Effector memory CD8-positive, alpha-beta T cell (primary cell): ENCODE measurements around the gene MAPK1IP1L.

ENCODE experiments used
- ATAC-seq: fragments of 150-1000 bp; cut with Tn5 transposase; replicated peaks from 2 replicates; pipeline ENCODE4 v1.10.0; 2021; ENCODE audit warnings: mild to moderate bottlenecking, moderate library complexity
- DNase-seq, 3 experiments: peaks; one replicate each; pipeline ENCODE4 v3.0.0; 2021
- H3K27ac Mint-ChIP-seq, 2 donors: one replicate each; pipeline ENCODE4 v1.8.0; 2022; ENCODE audit warnings: mild to moderate bottlenecking in 2 of 2, mixed read lengths in 2 of 2, moderate library complexity in 2 of 2
- H3K27me3 Mint-ChIP-seq, 2 donors: one replicate each; pipeline ENCODE4 v1.8.0; 2022; ENCODE audit warnings: mixed read lengths in 2 of 2
- H3K36me3 Mint-ChIP-seq: one replicate; pipeline ENCODE4 v1.8.0; 2022; ENCODE audit warnings: mild to moderate bottlenecking, moderate library complexity, mixed read lengths; ENCODE audit not compliant: insufficient read depth
- H3K4me1 Mint-ChIP-seq, 2 donors: one replicate each; pipeline ENCODE4 v1.8.0; 2022; ENCODE audit warnings: low read depth in 2 of 2, mixed read lengths in 2 of 2
- H3K4me3 Mint-ChIP-seq, 2 donors: one replicate each; pipeline ENCODE4 v1.8.0; 2022; ENCODE audit warnings: mild to moderate bottlenecking in 2 of 2, mixed read lengths in 2 of 2, moderate library complexity in 2 of 2
- H3K9me3 Mint-ChIP-seq, 2 donors: one replicate each; pipeline ENCODE4 v1.8.0; 2022; ENCODE audit warnings: mixed read lengths in 2 of 2

Gene MAPK1IP1L

DNA sequence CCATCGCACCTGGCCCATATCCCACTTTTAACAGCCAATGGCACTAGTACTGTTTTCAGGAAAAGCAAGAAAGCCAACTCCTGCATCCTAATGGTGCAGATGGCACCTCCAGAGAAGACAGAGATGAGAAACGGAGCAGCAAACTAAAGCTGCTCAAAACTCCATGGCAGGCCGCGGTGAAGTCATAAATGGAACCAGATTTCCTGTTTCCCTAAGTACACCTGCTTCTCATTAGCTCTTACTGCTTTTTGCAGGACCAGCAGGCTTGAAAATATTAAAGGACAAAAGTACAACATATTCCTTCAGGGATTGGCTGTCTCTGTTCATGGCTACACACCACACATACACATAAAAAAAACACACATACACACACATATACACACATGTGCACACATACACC, 40.9 kb downstream of the MAPK1IP1L start:
- peaks cover 3% of the 10 kb centered on the region for H3K36me3 Mint-ChIP-seq
- no peak overlapping the region for H3K4me3 Mint-ChIP-seq
- no peaks in the 10 kb centered on the region for H3K27me3 Mint-ChIP-seq
- peaks cover 7 to 14% of the 10 kb centered on the region in 2 donors for H3K4me1 Mint-ChIP-seq
- H3K9me3 Mint-ChIP-seq: no peaks in the 10 kb centered on the region
- no peak overlapping the region for H3K27ac Mint-ChIP-seq
- no peak for ATAC-seq
- no peak for DNase-seq

DNA sequence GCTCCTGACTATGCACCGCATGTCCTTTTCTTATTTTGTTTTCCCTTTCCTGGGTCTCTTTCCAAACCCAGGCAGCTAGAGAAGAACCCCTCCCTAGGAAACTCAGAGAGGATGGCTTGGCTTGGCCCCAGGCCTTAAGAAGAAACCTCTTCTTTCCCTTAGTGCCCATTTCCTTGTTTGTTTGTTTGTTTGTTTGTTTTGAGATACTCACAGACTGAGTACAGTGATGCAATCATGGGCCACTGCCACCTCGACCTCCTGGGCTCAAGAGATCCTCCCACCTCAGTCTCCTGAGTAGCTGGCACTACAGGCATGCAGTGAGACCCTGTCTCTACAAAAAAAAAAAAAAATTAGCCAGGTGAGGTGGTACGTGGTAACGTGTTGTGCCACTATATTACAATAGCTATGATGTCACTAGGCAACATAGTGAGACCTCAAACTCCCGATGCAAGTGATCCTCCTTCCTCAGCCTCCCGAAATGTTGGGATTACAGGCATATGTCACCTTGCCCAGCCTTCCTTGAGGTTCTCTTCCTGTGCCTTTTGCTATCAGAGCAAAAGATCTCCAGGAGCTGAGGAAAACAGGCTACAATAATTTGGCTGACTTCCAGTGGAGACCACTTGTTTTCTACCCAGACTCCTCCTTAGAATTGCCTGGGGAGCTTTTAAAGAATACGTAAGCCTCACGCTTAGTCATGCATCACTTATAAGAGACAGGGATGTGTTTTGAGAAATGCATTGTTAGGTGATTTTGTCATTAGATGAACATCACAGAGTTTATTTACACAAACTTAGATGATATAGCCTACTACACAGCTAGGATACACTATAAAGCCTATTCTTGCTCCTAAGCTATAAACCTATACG, 43.1 kb downstream of the MAPK1IP1L start:
- H3K4me1 Mint-ChIP-seq: peaks cover 19 to 25% of the 10 kb centered on the region in 2 donors
- H3K9me3 Mint-ChIP-seq: no peaks in the 10 kb centered on the region
- no peak for DNase-seq
- H3K27me3 Mint-ChIP-seq: no peaks in the 10 kb centered on the region
- H3K27ac Mint-ChIP-seq: no peak overlapping the region
- H3K4me3 Mint-ChIP-seq: no peak overlapping the region
- no peak for ATAC-seq
- H3K36me3 Mint-ChIP-seq: peaks cover 8% of the 10 kb centered on the region

DNA sequence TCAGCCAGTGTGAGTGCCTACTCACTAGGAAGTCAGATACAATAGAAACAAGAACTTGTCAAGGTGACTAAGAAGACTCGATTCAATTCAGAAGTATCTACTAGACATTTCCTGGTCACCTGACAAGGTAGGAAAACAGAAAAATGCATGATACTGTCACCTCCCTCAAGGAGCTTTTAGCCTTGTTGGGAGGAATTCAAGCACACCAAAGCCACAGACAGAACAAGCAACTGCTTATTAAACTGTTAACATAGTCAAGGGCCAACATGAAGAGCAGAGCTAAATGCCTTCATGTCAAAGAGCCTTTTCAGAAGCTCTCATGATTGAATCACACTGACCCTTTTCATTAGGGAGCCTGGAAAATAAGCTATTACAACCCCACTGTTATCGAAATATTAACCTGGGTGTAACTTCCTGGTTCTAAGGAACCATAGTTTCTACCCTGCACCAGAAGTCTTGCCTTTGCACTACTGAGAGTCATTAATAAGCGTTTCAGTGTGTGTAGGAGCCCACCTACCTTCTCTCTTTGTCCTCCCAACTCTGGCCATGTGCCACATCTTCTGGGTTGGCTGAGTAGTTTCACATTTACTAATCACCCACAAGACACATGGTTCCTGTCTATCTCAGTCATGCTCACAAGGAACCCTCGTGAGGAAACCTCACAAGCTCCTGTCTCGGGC, 46.6 kb downstream of the MAPK1IP1L start:
- DNase-seq (peak; percentile 29 to 39 (median 33)), ATAC-seq (peak; percentile 43)
- Mint-ChIP-seq H3K4me1 (peaks cover 37 to 39% of the 10 kb centered on the region in 2 donors), H3K27me3 (no peaks in the 10 kb centered on the region), H3K36me3 (peaks cover 13% of the 10 kb centered on the region), H3K4me3 (peak overlapping the region; percentile 46 to 74), H3K9me3 (no peaks in the 10 kb centered on the region), H3K27ac (peak overlapping the region; percentile 93 to 95)

DNA sequence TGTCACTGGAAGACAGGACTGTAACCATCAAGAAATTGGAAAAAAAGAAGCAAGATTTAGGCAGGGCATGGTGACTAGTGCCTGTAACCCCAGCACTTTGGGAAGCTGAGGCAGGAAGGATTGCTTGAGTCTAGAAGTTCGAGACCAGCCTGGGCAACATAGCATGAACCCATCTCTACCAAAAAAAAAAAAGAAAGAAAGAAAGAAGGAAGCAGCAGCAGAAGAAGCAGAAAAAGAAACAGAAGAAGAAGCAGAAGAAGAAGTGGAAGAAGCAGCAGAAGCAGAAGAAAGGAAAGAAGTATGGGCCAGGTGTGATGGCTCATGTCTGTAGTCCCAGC, 47.1 kb downstream of the MAPK1IP1L start:
- no peak for ATAC-seq
- H3K4me1 Mint-ChIP-seq: peaks cover 40 to 43% of the 10 kb centered on the region in 2 donors

DNA sequence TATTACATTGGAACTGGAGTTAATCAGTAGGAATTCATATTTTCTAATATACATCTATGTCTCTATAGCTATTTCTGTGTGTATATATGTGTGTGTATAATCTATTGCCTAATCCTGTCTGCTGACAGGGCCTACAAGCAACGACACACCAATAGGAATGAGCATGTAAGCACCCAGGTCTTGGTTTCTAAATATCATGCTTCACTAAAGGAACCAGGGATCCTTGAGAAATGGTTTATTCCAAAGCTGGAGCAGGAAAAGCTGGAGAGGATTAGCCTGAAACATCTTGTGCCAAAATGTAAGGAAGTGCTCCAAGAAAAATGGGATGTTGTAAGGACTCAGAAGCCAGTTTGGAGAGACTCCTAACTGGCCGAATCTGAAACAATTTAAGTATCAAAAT, 48.3 kb downstream of the MAPK1IP1L start:
- ATAC-seq (no peak), DNase-seq (no peak)
- Mint-ChIP-seq H3K4me3 (no peak overlapping the region), H3K27ac (no peak overlapping the region), H3K4me1 (peaks cover 48 to 52% of the 10 kb centered on the region in 2 donors), H3K9me3 (no peaks in the 10 kb centered on the region), H3K27me3 (no peaks in the 10 kb centered on the region), H3K36me3 (peaks cover 15% of the 10 kb centered on the region)

More for the DNA sequence above, 47.1 kb downstream of the MAPK1IP1L start:
- Mint-ChIP-seq H3K36me3 (peaks cover 15% of the 10 kb centered on the region), H3K27me3 (no peaks in the 10 kb centered on the region), H3K27ac (peak overlapping the region; percentile 93 to 95), H3K9me3 (no peaks in the 10 kb centered on the region), H3K4me3 (peak overlapping the region; percentile 46 to 74)
- no peak for DNase-seq

DNA sequence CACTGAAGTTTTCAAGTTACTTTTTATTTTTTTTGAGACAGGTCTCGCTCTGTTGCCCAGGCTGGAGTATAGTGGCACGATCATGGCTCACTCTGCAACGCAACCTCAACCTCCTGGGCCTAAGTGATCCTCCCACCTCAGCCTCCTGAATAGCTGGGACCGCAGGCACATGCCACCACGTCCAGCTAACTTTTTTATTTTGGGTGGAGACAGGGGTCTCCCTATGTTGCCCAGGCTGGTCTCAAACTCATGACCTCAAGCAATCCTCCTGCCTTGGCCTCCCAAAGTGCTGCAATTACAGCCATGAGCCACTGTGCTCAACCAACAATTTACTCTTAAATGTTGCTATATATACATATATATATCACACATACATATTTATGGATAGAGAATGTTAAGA, 50.3 kb downstream of the MAPK1IP1L start:
- Mint-ChIP-seq H3K36me3 (peaks cover 12% of the 10 kb centered on the region), H3K9me3 (no peaks in the 10 kb centered on the region), H3K4me3 (peak overlapping the region in 1 of 2 donors; percentile 70), H3K4me1 (peaks cover 48 to 52% of the 10 kb centered on the region in 2 donors), H3K27ac (peak overlapping the region; percentile 98 to 99), H3K27me3 (no peaks in the 10 kb centered on the region)
- no peak for DNase-seq
- no peak for ATAC-seq

DNA sequence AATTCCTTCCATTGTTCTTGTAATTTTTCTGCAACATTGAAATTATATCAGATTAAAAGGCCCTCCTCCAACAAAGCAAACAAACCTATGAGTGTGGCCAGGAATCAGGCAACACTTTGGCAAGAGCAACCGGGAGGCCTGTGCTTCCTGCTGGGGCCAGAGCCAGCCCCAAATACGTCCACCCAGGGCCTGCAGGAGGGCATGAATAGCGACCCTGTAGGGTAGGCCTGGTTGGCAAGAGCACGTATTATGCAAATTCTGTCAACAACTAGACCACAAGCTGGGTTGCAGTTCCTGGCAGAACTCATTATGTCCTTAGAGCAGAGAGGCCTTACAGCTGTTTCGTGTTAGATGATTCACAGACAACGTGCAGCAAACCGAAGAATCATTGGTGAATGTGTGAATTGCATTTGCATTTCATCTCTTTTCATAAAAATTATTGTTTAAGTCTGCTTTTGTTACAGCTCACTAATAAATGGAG, 50.7 kb downstream of the MAPK1IP1L start:
- H3K4me3 Mint-ChIP-seq: peak overlapping the region; percentile 70 to 80
- no peaks in the 10 kb centered on the region for H3K27me3 Mint-ChIP-seq
- no peaks in the 10 kb centered on the region for H3K9me3 Mint-ChIP-seq
- DNase-seq: peak; percentile 43 to 55 (median 44)
- H3K36me3 Mint-ChIP-seq: peaks cover 12% of the 10 kb centered on the region
- peak overlapping the region; percentile 98 to 99 for H3K27ac Mint-ChIP-seq
- H3K4me1 Mint-ChIP-seq: peaks cover 44 to 49% of the 10 kb centered on the region in 2 donors
- ATAC-seq: peak; percentile 77

DNA sequence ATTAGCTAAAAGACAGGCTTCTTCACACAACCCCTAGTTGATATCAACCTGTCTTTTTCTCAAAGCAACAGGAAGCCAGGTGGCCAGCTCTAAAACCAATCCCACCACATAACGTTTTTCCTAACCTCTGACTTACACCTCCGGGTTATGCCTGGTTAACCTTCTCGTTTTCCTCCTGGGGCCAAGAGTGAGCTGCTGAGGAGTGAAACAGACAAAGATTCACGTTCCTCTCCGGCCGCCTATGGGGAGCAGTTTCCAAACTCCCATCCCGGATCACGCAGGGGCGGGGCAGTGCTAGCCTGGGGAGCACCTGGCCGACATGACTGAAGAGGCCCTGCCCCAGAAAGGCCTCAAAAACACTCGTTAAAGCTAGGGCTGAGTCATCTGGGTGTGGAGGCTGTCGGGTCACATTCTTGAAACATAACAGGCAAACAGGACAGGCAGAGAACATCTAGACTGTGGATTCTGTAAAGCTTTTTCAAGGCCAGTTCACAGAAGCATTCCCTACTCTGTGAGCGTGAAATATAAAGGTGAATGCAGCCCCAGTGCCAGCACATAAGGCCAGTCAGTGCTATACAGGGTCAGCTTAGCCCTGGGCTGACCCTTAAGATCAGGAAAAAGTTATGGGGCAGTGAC, 51.7 kb downstream of the MAPK1IP1L start:
- H3K36me3 Mint-ChIP-seq: peaks cover 12% of the 10 kb centered on the region
- peak overlapping the region; percentile 70 to 80 for H3K4me3 Mint-ChIP-seq
- peak overlapping the region; percentile 98 to 99 for H3K27ac Mint-ChIP-seq
- no peaks in the 10 kb centered on the region for H3K27me3 Mint-ChIP-seq
- H3K9me3 Mint-ChIP-seq: no peaks in the 10 kb centered on the region
- DNase-seq (peak; percentile 43 to 55 (median 44)), ATAC-seq (peak; percentile 63)
- peaks cover 42 to 47% of the 10 kb centered on the region in 2 donors for H3K4me1 Mint-ChIP-seq

DNA sequence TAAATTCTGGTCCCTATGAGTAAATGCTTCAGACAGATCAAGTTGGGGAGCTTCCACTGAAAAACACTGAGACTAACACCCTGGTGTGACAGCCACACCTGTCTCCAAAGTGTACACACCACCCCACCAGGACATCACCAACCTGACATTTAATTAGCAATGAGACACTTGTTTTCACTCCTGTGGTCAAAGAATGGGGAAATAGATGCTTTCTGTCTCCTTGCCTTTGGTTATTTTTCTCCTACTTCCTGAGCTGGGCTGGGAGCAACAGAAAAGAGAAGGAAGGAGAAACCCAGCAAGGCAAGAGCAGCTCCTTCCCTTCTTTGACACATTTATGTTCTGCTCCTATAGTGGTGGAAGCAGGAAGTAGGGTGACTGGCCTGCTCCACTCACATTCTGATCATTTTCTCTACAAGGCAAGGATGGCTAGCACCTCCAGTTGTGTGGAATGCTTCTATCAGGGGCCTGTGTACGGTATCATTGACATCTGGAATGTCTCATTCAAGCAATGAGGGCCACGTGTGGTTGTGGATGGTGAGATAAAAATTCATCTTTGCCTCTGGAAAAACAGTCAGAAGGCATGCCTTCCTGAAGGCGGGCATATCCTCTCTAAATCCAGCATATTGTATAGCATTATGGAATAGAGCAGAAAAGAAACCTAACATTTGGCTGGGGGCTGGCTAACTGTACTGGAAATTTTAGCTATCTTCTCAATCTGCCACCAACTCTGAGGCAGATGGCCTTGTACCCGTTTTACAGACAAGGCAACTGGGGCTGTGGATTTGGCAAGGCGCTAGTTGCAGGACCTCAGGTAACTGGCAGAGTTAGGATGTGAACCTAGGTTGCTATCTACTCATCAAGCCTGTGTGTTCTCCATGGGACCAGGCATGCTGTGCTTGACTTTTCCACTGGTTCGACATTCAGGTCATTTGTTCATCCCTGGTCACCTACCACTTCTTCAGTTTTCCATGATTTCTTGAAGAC, 52.8 kb downstream of the MAPK1IP1L start:
- peak overlapping the region; percentile 98 to 99 for H3K27ac Mint-ChIP-seq
- DNase-seq (no peak), ATAC-seq (no peak)
- H3K27me3 Mint-ChIP-seq: no peaks in the 10 kb centered on the region
- no peaks in the 10 kb centered on the region for H3K9me3 Mint-ChIP-seq
- peak overlapping the region in 1 of 2 donors; percentile 70 for H3K4me3 Mint-ChIP-seq
- peaks cover 7% of the 10 kb centered on the region for H3K36me3 Mint-ChIP-seq
- H3K4me1 Mint-ChIP-seq: peaks cover 37 to 42% of the 10 kb centered on the region in 2 donors

DNA sequence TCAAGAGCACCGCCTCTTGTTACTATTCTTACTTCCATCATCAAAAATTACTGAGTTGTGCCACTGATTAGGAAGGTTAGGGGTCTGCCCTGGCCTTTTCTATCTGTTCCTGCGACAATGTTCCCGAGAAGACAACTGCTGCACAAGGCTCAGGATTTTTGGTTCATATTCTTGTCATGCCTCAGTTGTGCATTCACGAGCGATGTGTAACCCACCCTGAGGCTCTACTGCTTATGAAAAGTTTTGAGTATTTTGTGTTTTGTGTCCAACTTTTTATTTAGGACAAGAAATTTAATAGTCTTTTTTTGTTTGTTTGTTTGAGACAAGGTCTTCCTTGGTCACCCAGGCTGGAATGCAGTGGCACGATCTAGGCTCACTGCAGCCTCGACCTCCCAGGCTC, 54.5 kb downstream of the MAPK1IP1L start:
- H3K27me3 Mint-ChIP-seq: no peaks in the 10 kb centered on the region
- no peaks in the 10 kb centered on the region for H3K9me3 Mint-ChIP-seq
- no peak overlapping the region for H3K4me3 Mint-ChIP-seq
- DNase-seq (no peak), ATAC-seq (no peak)
- H3K4me1 Mint-ChIP-seq: peaks cover 31 to 38% of the 10 kb centered on the region in 2 donors
- H3K27ac Mint-ChIP-seq: no peak overlapping the region
- H3K36me3 Mint-ChIP-seq: peaks cover 7% of the 10 kb centered on the region

DNA sequence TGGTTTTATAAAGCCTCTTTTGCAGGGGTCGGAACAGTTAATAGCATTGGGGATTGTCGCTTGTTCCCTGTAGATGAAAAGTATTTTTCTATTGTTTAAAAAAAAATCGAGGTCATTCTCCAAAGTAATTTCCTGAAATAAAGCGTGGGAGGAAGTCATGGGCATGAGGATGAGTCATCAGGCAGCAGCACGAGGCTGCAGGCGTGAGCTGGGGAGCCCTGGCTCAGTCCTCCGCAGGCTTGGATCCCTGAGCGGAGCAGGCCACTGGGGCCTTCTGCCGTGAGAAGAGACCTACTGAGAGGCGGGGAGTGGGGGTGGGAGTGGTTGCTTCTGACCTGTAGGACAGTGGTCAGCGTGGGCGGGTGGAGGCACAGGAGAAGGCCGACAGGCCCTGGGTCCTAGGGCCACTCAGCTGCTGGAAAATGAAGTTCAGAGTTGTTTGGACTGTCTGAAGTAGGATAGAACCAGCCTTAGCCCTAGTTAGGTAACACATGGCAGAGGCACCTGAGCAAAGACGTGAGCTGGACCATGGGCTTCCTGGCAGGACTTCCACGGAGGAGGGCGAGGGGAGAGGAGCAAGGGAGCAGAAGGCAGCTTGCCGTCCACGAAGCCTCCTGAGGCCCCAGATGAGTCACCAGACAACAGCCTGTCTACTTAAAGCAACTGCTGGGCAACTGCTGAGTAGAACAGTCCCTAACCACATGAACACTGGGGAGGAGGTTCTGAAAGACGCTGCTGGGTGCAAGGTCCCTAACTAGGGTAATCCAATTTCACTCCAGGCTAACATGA, 56.5 kb downstream of the MAPK1IP1L start:
- peak overlapping the region; percentile 40 to 63 for H3K4me3 Mint-ChIP-seq
- H3K36me3 Mint-ChIP-seq: peaks cover 3% of the 10 kb centered on the region
- H3K9me3 Mint-ChIP-seq: no peaks in the 10 kb centered on the region

DNA sequence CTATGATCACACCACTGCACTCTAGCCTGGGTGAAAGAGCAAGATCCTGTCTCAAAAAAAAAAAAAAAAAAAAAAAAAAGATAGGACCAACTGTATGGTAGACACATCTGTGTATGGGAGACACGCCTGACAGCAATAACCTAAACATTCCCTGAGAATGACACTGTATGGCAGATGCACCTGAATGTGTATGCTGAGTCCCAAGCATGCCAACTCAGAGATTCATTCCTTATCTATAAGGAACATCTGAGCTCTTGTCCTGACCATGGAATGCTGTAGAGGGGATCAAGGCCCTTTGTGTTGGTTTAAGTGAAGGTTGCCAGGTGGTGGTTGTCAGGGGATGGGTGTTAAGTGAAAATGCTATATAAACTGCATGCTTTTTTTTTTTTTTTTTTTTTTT, 58.4 kb downstream of the MAPK1IP1L start:
- no peak for ATAC-seq
- Mint-ChIP-seq H3K9me3 (no peaks in the 10 kb centered on the region), H3K27me3 (peaks cover 0 to 8% of the 10 kb centered on the region in 2 donors), H3K4me3 (no peak overlapping the region), H3K36me3 (no peaks in the 10 kb centered on the region), H3K27ac (no peak overlapping the region), H3K4me1 (peaks cover 9 to 10% of the 10 kb centered on the region in 2 donors)
- DNase-seq: no peak

More for the DNA sequence above, 56.5 kb downstream of the MAPK1IP1L start:
- no peaks in the 10 kb centered on the region for H3K27me3 Mint-ChIP-seq
- peak; percentile 82 for ATAC-seq
- H3K27ac Mint-ChIP-seq: peak overlapping the region; percentile 93 to 97
- H3K4me1 Mint-ChIP-seq: peaks cover 19 to 23% of the 10 kb centered on the region in 2 donors
- DNase-seq: peak in 1 of 3 experiments; percentile 21
